HCT116 (cell line): ENCODE results near the gene HCN4.

Experiments
- CTCF ChIP-seq, 3 experiments: fragments of 200-600 bp in 1 of 3; sonication (generic) in 1 of 3; IDR thresholded peaks in 2 of 3; conservative IDR thresholded peaks in 1 of 3; 2 replicates each; pipeline ENCODE4 v1.5.1; 2012 to 2017; ENCODE audit warnings: low read depth in 2 of 3, low read length in 2 of 3, antibody characterized with exemption in 1 of 3, borderline replicate concordance in 1 of 3, control low read depth in 1 of 3, mild to moderate bottlenecking in 1 of 3, mixed read lengths in 1 of 3, mixed run types in 1 of 3, moderate library complexity in 1 of 3; ENCODE audit not compliant: insufficient read depth in 1 of 3
- ELF1 ChIP-seq: IDR thresholded peaks from 2 replicates; pipeline ENCODE4 v1.6.1; 2012; ENCODE audit warnings: low read depth, borderline replicate concordance
- EZH2phosphoT487 ChIP-seq: fragments of 200-600 bp; IDR thresholded peaks from 2 replicates; pipeline ENCODE4 v1.6.1; 2018; ENCODE audit warnings: antibody characterized with exemption, borderline replicate concordance
- POLR2A ChIP-seq: IDR thresholded peaks from 2 replicates; pipeline ENCODE4 v1.7.0; 2011; ENCODE audit warnings: borderline replicate concordance; ENCODE audit not compliant: insufficient read depth, insufficient read length; ENCODE audit errors: extremely low read depth
- RAD21 ChIP-seq: IDR thresholded peaks from 2 replicates; pipeline ENCODE4 v1.6.1; 2012; ENCODE audit warnings: low read depth, mild to moderate bottlenecking
- SIN3A ChIP-seq: IDR thresholded peaks from 2 replicates; pipeline ENCODE4 v1.6.1; 2012; ENCODE audit warnings: low read depth
- ZBTB33 ChIP-seq: IDR thresholded peaks from 2 replicates; pipeline ENCODE4 v1.6.1; 2011; ENCODE audit warnings: mild to moderate bottlenecking, low read length, moderate library complexity; ENCODE audit not compliant: insufficient replicate concordance; ENCODE audit errors: extremely low read depth
- ZFX ChIP-seq: fragments of 450-650 bp; IDR thresholded peaks from 2 replicates; pipeline ENCODE4 v1.6.1; 2017
- TF ChIP-seq, protein P1 (sequence below): IDR thresholded peaks from 2 replicates; pipeline ENCODE4 v1.6.1; 2012; ENCODE audit warnings: low read depth
- TF ChIP-seq, protein P2 (sequence below): IDR thresholded peaks from 2 replicates; pipeline ENCODE4 v1.6.1; 2012

- TF ChIP-seq CTCF (IDR thresholded peaks at IDR 0.05 in 2 of 3, conservative IDR thresholded peaks at IDR 0.05 in 1 of 3; ENCODE audit: borderline replicate concordance in 1 of 3, insufficient read depth in 1 of 3, low read depth in 2 of 3, low read length in 2 of 3) (no peak), ZBTB33 (no peak), ELF1 (no peak), RAD21 (no peak), POLR2A (no peak), SIN3A (no peak), EZH2phosphoT487 (no peak), ZFX (no peak)
- TF ChIP-seq, protein P1, sequence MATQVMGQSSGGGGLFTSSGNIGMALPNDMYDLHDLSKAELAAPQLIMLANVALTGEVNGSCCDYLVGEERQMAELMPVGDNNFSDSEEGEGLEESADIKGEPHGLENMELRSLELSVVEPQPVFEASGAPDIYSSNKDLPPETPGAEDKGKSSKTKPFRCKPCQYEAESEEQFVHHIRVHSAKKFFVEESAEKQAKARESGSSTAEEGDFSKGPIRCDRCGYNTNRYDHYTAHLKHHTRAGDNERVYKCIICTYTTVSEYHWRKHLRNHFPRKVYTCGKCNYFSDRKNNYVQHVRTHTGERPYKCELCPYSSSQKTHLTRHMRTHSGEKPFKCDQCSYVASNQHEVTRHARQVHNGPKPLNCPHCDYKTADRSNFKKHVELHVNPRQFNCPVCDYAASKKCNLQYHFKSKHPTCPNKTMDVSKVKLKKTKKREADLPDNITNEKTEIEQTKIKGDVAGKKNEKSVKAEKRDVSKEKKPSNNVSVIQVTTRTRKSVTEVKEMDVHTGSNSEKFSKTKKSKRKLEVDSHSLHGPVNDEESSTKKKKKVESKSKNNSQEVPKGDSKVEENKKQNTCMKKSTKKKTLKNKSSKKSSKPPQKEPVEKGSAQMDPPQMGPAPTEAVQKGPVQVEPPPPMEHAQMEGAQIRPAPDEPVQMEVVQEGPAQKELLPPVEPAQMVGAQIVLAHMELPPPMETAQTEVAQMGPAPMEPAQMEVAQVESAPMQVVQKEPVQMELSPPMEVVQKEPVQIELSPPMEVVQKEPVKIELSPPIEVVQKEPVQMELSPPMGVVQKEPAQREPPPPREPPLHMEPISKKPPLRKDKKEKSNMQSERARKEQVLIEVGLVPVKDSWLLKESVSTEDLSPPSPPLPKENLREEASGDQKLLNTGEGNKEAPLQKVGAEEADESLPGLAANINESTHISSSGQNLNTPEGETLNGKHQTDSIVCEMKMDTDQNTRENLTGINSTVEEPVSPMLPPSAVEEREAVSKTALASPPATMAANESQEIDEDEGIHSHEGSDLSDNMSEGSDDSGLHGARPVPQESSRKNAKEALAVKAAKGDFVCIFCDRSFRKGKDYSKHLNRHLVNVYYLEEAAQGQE: no peak
- TF ChIP-seq, protein P2, sequence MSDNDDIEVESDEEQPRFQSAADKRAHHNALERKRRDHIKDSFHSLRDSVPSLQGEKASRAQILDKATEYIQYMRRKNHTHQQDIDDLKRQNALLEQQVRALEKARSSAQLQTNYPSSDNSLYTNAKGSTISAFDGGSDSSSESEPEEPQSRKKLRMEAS: no peak
Observed at GRCh38 chr15:73397461-73397860, 28.7 kb upstream of the HCN4 start.
